GM23338 (cell line): Measurements from ENCODE around the gene OR51B2. TPM values are rescaled to one million over a fixed set of nuclear protein-coding genes. Genes with fewer than 3 reads are reported as not detected.

Source experiments
- ATAC-seq: fragments of 200-7000 bp; cut with Tn5 transposase; 3 replicates; pipeline ENCODE4 v1.9.1; 2020
- DNase-seq: peaks from one replicate; pipeline ENCODE4 v3.0.0-alpha.2; 2015; ENCODE audit warnings: low spot score
- H2AFZ ChIP-seq: fragments of 200-600 bp; sonication (generic); 2 replicates; pipeline ENCODE4 v1.8.0; 2016; ENCODE audit warnings: antibody characterized with exemption, mild to moderate bottlenecking, moderate library complexity
- H3F3A ChIP-seq: fragments of 200-600 bp; sonication (generic); replicated peaks from 2 replicates; pipeline ENCODE4 v1.8.0; 2017; ENCODE audit warnings: antibody characterized with exemption, mixed run types, low read depth
- H3K27ac ChIP-seq: fragments of 200-600 bp; sonication (generic); 2 replicates; pipeline ENCODE4 v1.6.1; 2016; ENCODE audit warnings: low read depth
- H3K27me3 ChIP-seq: fragments of 200-600 bp; sonication (generic); 2 replicates; pipeline ENCODE4 v1.8.0; 2016; ENCODE audit warnings: mild to moderate bottlenecking, mixed run types, moderate library complexity; ENCODE audit not compliant: insufficient read depth
- H3K36me3 ChIP-seq: fragments of 200-600 bp; sonication (generic); 2 replicates; pipeline ENCODE4 v1.8.0; 2016; ENCODE audit warnings: mild to moderate bottlenecking; ENCODE audit not compliant: insufficient read depth
- H3K4me1 ChIP-seq: fragments of 200-600 bp; sonication (generic); 2 replicates; pipeline ENCODE4 v1.8.0; 2016; ENCODE audit warnings: mild to moderate bottlenecking, moderate library complexity; ENCODE audit not compliant: insufficient read depth
- H3K4me2 ChIP-seq: fragments of 200-600 bp; sonication (generic); 2 replicates; pipeline ENCODE4 v1.7.1; 2017; ENCODE audit warnings: mixed run types
- H3K4me3 ChIP-seq: fragments of 200-600 bp; sonication (generic); 2 replicates; pipeline ENCODE4 v1.6.1; 2016; ENCODE audit warnings: mixed run types
- H3K79me2 ChIP-seq: fragments of 200-600 bp; sonication (generic); replicated peaks from 2 replicates; pipeline ENCODE4 v1.8.0; 2017; ENCODE audit warnings: mild to moderate bottlenecking; ENCODE audit not compliant: insufficient read depth
- H3K9me2 ChIP-seq: fragments of 200-600 bp; sonication (generic); 2 replicates; pipeline ENCODE4 v1.8.0; 2017; ENCODE audit not compliant: insufficient read depth
- H4K20me1 ChIP-seq: fragments of 200-600 bp; sonication (generic); replicated peaks from 2 replicates; pipeline ENCODE4 v1.8.0; 2017; ENCODE audit warnings: mild to moderate bottlenecking; ENCODE audit not compliant: insufficient read depth
- H3K27ac Mint-ChIP-seq: 2 replicates; pipeline ENCODE4 v1.8.0; 2020; ENCODE audit warnings: inconsistent platforms, mild to moderate bottlenecking, moderate library complexity, mixed read lengths
- H3K27me3 Mint-ChIP-seq: 3 replicates; pipeline ENCODE4 v1.8.0; 2022; ENCODE audit warnings: low read depth, mild to moderate bottlenecking, moderate library complexity, mixed read lengths, inconsistent platforms; ENCODE audit not compliant: insufficient read depth, poor library complexity
- H3K36me3 Mint-ChIP-seq: 3 replicates; pipeline ENCODE4 v1.8.0; 2021; ENCODE audit warnings: low read depth, mild to moderate bottlenecking, inconsistent platforms, moderate library complexity, mixed read lengths
- H3K4me1 Mint-ChIP-seq: 3 replicates; pipeline ENCODE4 v1.8.0; 2020; ENCODE audit warnings: mild to moderate bottlenecking, inconsistent platforms, mixed read lengths
- H3K4me3 Mint-ChIP-seq: 3 replicates; pipeline ENCODE4 v1.8.0; 2021; ENCODE audit warnings: moderate library complexity, mild to moderate bottlenecking, inconsistent platforms, mixed read lengths
- H3K9me3 Mint-ChIP-seq: 3 replicates; pipeline ENCODE4 v1.8.0; 2020; ENCODE audit warnings: moderate library complexity, mild to moderate bottlenecking, inconsistent platforms, mixed read lengths
- CREB1 ChIP-seq: fragments of 250-450 bp; sonication (Bioruptor Pico); IDR thresholded peaks from 2 replicates; pipeline ENCODE4 v1.5.0; 2020; ENCODE audit warnings: low read depth, mild to moderate bottlenecking, moderate library complexity
- EZH2 ChIP-seq: fragments of 200-600 bp; sonication (generic); IDR thresholded peaks from one replicate; pipeline ENCODE4 v1.8.0; 2017; ENCODE audit warnings: antibody characterized with exemption, mild to moderate bottlenecking, low read depth; ENCODE audit not compliant: unreplicated experiment
- EZH2phosphoT487 ChIP-seq: fragments of 200-600 bp; sonication (generic); IDR thresholded peaks from one replicate; pipeline ENCODE4 v1.8.1; 2018; ENCODE audit warnings: antibody characterized with exemption; ENCODE audit not compliant: unreplicated experiment
- JUNB ChIP-seq: IDR thresholded peaks from one replicate; pipeline ENCODE4 v1.6.1; 2016; ENCODE audit warnings: antibody characterized with exemption; ENCODE audit not compliant: unreplicated experiment
- NANOG ChIP-seq: IDR thresholded peaks from 2 replicates; pipeline ENCODE4 v1.6.1; 2016; ENCODE audit warnings: antibody characterized with exemption, borderline replicate concordance
- POLR2AphosphoS5 ChIP-seq: IDR thresholded peaks from 2 replicates; pipeline ENCODE4 v1.6.1; 2016; ENCODE audit warnings: antibody characterized with exemption, low read depth
- STAT1 ChIP-seq: IDR thresholded peaks from one replicate; pipeline ENCODE4 v1.6.1; 2016; ENCODE audit warnings: antibody characterized with exemption; ENCODE audit not compliant: unreplicated experiment
- ZNF114 ChIP-seq: fragments of 250-450 bp; sonication (Bioruptor Pico); IDR thresholded peaks from 2 replicates; pipeline ENCODE4 v1.5.0; 2020; ENCODE audit warnings: mild to moderate bottlenecking, moderate library complexity
- ZNF331 ChIP-seq: fragments of 250-450 bp; sonication (Bioruptor Pico); IDR thresholded peaks from 2 replicates; pipeline ENCODE4 v1.5.0; 2020; ENCODE audit warnings: low read depth, mild to moderate bottlenecking, moderate library complexity
- polyA plus RNA-seq: library from polyadenylated mRNA; unstranded; fragments of >200 nt; fragmentation: Nextera tagmentation; extraction: Ambion mirVana; gene quantifications from 2 replicates; pipeline ENCODE4 v1.2.1, GENCODE V29; 2016
- total RNA-seq: library from RNA; depleted of rRNA; stranded (reverse); fragments of >200 nt; shearing (Covaris generic); gene quantifications from 2 replicates; pipeline ENCODE4 v1.2.3, GENCODE V29; 2014
- TF ChIP-seq, protein P1 (sequence below): IDR thresholded peaks from one replicate; pipeline ENCODE4 v1.6.1; 2018; ENCODE audit warnings: antibody characterized with exemption; ENCODE audit not compliant: unreplicated experiment
- TF ChIP-seq, protein P2 (sequence below): IDR thresholded peaks from 2 replicates; pipeline ENCODE4 v1.6.1; 2016; ENCODE audit warnings: antibody characterized with exemption
- TF ChIP-seq, protein P3 (sequence below), 2 experiments: fragments of 200-600 bp in 1 of 2; sonication (generic) in 1 of 2; conservative IDR thresholded peaks; 2 replicates each; pipeline versions ENCODE4 v1.5.1 to v1.6.1; 2016 to 2017; ENCODE audit warnings: antibody characterized with exemption in 2 of 2, low read depth in 2 of 2, mild to moderate bottlenecking in 2 of 2, moderate library complexity in 1 of 2
- TF ChIP-seq, protein P4 (sequence below): fragments of 250-450 bp; sonication (Bioruptor Pico); IDR thresholded peaks from 2 replicates; pipeline ENCODE4 v1.5.0; 2020; ENCODE audit warnings: mild to moderate bottlenecking, moderate library complexity

Gene OR51B2
- total and polyA plus RNA-seq, 2 experiments from 2014 or later: not detected

DNA sequence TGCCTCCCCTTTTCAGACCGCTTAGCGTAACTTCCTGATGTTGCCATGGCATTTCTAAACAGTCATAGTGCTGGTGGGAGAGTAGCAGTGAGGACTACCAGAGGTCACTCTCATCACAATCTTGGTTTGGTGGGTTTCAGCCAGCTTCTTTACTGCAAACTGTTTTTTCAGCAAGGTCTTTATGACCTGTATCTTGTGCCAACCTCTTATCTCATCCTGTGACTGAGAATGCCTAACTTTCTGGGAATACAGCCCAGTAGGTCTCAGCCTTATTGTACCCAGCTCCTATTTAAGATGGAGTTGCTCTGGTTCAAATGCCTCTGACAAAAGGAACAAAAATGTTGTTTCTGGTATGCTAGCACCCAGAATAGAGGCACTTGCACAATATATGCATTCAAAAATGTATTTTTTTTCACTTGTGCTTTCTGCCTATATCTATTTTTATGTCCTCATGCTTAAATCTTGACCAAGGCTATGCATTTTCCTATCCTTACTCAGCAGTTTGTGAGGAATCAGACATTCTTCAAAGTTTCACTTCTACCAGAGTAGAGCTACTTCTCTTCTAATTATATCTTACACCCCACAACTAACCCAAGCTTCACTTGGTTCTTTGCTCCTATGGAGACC, 43.5 kb upstream of the OR51B2 start:
- H3K36me3 ChIP-seq: no peaks in the 10 kb centered on the region
- no peaks in the 10 kb centered on the region for H3K79me2 ChIP-seq
- Mint-ChIP-seq H3K4me3 (no peak overlapping the region), H3K27me3 (peaks cover 2% of the 10 kb centered on the region), H3K4me1 (peaks cover 8% of the 10 kb centered on the region; the same call in 2 of the 3 replicates), H3K36me3 (peaks cover under 1% of the 10 kb centered on the region; the same call in 1 of the 3 replicates), H3K27ac (no peak overlapping the region), H3K9me3 (peaks cover under 1% of the 10 kb centered on the region; the same call in 2 of the 3 replicates)
- no peak overlapping the region for H3K27ac ChIP-seq
- ATAC-seq: no peak
- no peak for DNase-seq
- no peak overlapping the region for H3K4me3 ChIP-seq
- peaks cover 20% of the 10 kb centered on the region for H3K4me1 ChIP-seq
- no peak overlapping the region for H2AFZ ChIP-seq
- H4K20me1 ChIP-seq: no peaks in the 10 kb centered on the region
- H3K9me2 ChIP-seq: no peaks in the 10 kb centered on the region
- TF ChIP-seq EZH2phosphoT487 (no peak), EZH2 (no peak), POLR2AphosphoS5 (no peak), CREB1 (CRISPR knock-in tag) (no peak), JUNB (no peak), NANOG (no peak), ZNF114 (CRISPR knock-in tag) (no peak), STAT1 (no peak), ZNF331 (CRISPR knock-in tag) (no peak)
- TF ChIP-seq, protein P1, sequence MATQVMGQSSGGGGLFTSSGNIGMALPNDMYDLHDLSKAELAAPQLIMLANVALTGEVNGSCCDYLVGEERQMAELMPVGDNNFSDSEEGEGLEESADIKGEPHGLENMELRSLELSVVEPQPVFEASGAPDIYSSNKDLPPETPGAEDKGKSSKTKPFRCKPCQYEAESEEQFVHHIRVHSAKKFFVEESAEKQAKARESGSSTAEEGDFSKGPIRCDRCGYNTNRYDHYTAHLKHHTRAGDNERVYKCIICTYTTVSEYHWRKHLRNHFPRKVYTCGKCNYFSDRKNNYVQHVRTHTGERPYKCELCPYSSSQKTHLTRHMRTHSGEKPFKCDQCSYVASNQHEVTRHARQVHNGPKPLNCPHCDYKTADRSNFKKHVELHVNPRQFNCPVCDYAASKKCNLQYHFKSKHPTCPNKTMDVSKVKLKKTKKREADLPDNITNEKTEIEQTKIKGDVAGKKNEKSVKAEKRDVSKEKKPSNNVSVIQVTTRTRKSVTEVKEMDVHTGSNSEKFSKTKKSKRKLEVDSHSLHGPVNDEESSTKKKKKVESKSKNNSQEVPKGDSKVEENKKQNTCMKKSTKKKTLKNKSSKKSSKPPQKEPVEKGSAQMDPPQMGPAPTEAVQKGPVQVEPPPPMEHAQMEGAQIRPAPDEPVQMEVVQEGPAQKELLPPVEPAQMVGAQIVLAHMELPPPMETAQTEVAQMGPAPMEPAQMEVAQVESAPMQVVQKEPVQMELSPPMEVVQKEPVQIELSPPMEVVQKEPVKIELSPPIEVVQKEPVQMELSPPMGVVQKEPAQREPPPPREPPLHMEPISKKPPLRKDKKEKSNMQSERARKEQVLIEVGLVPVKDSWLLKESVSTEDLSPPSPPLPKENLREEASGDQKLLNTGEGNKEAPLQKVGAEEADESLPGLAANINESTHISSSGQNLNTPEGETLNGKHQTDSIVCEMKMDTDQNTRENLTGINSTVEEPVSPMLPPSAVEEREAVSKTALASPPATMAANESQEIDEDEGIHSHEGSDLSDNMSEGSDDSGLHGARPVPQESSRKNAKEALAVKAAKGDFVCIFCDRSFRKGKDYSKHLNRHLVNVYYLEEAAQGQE: no peak
- TF ChIP-seq, protein P2, sequence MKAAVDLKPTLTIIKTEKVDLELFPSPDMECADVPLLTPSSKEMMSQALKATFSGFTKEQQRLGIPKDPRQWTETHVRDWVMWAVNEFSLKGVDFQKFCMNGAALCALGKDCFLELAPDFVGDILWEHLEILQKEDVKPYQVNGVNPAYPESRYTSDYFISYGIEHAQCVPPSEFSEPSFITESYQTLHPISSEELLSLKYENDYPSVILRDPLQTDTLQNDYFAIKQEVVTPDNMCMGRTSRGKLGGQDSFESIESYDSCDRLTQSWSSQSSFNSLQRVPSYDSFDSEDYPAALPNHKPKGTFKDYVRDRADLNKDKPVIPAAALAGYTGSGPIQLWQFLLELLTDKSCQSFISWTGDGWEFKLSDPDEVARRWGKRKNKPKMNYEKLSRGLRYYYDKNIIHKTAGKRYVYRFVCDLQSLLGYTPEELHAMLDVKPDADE: no peak
- TF ChIP-seq, protein P3, sequence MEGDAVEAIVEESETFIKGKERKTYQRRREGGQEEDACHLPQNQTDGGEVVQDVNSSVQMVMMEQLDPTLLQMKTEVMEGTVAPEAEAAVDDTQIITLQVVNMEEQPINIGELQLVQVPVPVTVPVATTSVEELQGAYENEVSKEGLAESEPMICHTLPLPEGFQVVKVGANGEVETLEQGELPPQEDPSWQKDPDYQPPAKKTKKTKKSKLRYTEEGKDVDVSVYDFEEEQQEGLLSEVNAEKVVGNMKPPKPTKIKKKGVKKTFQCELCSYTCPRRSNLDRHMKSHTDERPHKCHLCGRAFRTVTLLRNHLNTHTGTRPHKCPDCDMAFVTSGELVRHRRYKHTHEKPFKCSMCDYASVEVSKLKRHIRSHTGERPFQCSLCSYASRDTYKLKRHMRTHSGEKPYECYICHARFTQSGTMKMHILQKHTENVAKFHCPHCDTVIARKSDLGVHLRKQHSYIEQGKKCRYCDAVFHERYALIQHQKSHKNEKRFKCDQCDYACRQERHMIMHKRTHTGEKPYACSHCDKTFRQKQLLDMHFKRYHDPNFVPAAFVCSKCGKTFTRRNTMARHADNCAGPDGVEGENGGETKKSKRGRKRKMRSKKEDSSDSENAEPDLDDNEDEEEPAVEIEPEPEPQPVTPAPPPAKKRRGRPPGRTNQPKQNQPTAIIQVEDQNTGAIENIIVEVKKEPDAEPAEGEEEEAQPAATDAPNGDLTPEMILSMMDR (conservative IDR thresholded peaks at IDR 0.05; ENCODE audit: low read depth in 2 of 2): no peak
- TF ChIP-seq, protein P4, sequence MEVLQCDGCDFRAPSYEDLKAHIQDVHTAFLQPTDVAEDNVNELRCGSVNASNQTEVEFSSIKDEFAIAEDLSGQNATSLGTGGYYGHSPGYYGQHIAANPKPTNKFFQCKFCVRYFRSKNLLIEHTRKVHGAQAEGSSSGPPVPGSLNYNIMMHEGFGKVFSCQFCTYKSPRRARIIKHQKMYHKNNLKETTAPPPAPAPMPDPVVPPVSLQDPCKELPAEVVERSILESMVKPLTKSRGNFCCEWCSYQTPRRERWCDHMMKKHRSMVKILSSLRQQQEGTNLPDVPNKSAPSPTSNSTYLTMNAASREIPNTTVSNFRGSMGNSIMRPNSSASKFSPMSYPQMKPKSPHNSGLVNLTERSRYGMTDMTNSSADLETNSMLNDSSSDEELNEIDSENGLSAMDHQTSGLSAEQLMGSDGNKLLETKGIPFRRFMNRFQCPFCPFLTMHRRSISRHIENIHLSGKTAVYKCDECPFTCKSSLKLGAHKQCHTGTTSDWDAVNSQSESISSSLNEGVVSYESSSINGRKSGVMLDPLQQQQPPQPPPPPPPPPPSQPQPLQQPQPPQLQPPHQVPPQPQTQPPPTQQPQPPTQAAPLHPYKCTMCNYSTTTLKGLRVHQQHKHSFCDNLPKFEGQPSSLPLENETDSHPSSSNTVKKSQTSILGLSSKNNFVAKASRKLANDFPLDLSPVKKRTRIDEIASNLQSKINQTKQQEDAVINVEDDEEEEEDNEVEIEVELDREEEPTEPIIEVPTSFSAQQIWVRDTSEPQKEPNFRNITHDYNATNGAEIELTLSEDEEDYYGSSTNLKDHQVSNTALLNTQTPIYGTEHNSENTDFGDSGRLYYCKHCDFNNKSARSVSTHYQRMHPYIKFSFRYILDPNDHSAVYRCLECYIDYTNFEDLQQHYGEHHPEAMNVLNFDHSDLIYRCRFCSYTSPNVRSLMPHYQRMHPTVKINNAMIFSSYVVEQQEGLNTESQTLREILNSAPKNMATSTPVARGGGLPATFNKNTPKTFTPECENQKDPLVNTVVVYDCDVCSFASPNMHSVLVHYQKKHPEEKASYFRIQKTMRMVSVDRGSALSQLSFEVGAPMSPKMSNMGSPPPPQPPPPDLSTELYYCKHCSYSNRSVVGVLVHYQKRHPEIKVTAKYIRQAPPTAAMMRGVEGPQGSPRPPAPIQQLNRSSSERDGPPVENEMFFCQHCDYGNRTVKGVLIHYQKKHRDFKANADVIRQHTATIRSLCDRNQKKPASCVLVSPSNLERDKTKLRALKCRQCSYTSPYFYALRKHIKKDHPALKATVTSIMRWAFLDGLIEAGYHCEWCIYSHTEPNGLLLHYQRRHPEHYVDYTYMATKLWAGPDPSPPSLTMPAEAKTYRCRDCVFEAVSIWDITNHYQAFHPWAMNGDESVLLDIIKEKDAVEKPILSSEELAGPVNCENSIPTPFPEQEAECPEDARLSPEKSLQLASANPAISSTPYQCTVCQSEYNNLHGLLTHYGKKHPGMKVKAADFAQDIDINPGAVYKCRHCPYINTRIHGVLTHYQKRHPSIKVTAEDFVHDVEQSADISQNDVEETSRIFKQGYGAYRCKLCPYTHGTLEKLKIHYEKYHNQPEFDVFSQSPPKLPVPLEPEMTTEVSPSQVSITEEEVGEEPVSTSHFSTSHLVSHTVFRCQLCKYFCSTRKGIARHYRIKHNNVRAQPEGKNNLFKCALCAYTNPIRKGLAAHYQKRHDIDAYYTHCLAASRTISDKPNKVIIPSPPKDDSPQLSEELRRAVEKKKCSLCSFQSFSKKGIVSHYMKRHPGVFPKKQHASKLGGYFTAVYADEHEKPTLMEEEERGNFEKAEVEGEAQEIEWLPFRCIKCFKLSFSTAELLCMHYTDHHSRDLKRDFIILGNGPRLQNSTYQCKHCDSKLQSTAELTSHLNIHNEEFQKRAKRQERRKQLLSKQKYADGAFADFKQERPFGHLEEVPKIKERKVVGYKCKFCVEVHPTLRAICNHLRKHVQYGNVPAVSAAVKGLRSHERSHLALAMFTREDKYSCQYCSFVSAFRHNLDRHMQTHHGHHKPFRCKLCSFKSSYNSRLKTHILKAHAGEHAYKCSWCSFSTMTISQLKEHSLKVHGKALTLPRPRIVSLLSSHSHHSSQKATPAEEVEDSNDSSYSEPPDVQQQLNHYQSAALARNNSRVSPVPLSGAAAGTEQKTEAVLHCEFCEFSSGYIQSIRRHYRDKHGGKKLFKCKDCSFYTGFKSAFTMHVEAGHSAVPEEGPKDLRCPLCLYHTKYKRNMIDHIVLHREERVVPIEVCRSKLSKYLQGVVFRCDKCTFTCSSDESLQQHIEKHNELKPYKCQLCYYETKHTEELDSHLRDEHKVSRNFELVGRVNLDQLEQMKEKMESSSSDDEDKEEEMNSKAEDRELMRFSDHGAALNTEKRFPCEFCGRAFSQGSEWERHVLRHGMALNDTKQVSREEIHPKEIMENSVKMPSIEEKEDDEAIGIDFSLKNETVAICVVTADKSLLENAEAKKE (CRISPR knock-in tag): no peak
- no peak overlapping the region for H3K4me2 ChIP-seq
- H3F3A ChIP-seq: no peaks in the 10 kb centered on the region
- H3K27me3 ChIP-seq: no peaks in the 10 kb centered on the region
